Thymus (tissue), 11 donors: ENCODE measurements around the gene CES5A. TPM values are rescaled to one million over a fixed set of nuclear protein-coding genes. Genes with fewer than 3 reads are reported as not detected.
A peak's percentile ranks its signal among the peaks of the same experiment; 100 is the strongest.
"Not testable (repeated sequence)": the region's sequence is repeated elsewhere in the genome, so short reads cannot be mapped to it uniquely, and the experiment has no call there.

ENCODE experiments used
- DNase-seq, 9 donors: peaks; one replicate each; pipeline ENCODE4 v3.0.0-alpha.2; 2013; ENCODE audit warnings: low spot score in 9 of 9, low read depth in 6 of 9, missing footprints in 1 of 9
- H3K27ac ChIP-seq, 2 donors: one replicate each; pipeline ENCODE4 v1.5.1; 2013; ENCODE audit warnings: control low read depth in 1 of 2, low read depth in 1 of 2, low read length in 1 of 2, mild to moderate bottlenecking in 1 of 2, moderate library complexity in 1 of 2
- H3K27me3 ChIP-seq, 2 donors: one replicate each; pipeline ENCODE4 v1.5.1; 2013; ENCODE audit warnings: low read length in 1 of 2; ENCODE audit not compliant: control insufficient read depth in 2 of 2, insufficient read depth in 1 of 2
- H3K36me3 ChIP-seq, 2 donors: one replicate each; pipeline ENCODE4 v1.5.1; 2013; ENCODE audit warnings: low read length in 1 of 2, mild to moderate bottlenecking in 1 of 2, moderate library complexity in 1 of 2; ENCODE audit not compliant: control insufficient read depth in 2 of 2, insufficient read depth in 2 of 2
- H3K4me1 ChIP-seq, 2 donors: one replicate each; pipeline ENCODE4 v1.5.1; 2013; ENCODE audit warnings: low read length in 2 of 2; ENCODE audit not compliant: control insufficient read depth in 2 of 2, insufficient read depth in 2 of 2
- H3K4me3 ChIP-seq, 2 donors: one replicate each; pipeline ENCODE4 v1.5.1; 2013; ENCODE audit warnings: low read length in 2 of 2, control low read depth in 1 of 2, mild to moderate bottlenecking in 1 of 2
- H3K9me3 ChIP-seq, 2 donors: one replicate each; pipeline ENCODE4 v1.5.1; 2013; ENCODE audit warnings: low read length in 1 of 2, mild to moderate bottlenecking in 1 of 2; ENCODE audit not compliant: control insufficient read depth in 2 of 2, insufficient read depth in 1 of 2
- WGBS: extraction: QIAGEN DNeasy Blood & Tissue Kit; methylation state at CpG from one replicate; pipeline ENCODE4 v1.1.7; 2013; 5-methylcytosine and 5-hydroxymethylcytosine counted together
- polyA plus RNA-seq: library from polyadenylated mRNA; stranded (reverse); fragments of 200-250 nt; gene quantifications from one replicate; pipeline ENCODE4 v1.2.3, GENCODE V29; 2013
- total RNA-seq: library from RNA; stranded (reverse); fragments of 120-200 nt; gene quantifications from one replicate; pipeline ENCODE4 v1.2.4, GENCODE V29; 2013
- donor health status: healthy.

Gene CES5A
- total and polyA plus RNA-seq, 2 donors: 0.09 to 1.1 TPM

- H3K4me1 ChIP-seq, DNase-seq, H3K27me3 ChIP-seq, H3K4me3 ChIP-seq, H3K9me3 ChIP-seq, H3K27ac ChIP-seq, H3K36me3 ChIP-seq: not testable (repeated sequence)
- 91% methylated on average over 1 of the region's 1 CpG for WGBS
These were observed 17.5 kb downstream of the CES5A start for GRCh38 chr16:55857650-55858049.

- Histone ChIP-seq H3K27ac (no peak overlapping the region), H3K27me3 (no peaks in the 10 kb centered on the region), H3K4me3 (no peak overlapping the region), H3K9me3 (no peaks in the 10 kb centered on the region), H3K4me1 (no peaks in the 10 kb centered on the region), H3K36me3 (no peaks in the 10 kb centered on the region)
- 96% methylated on average over 3 of the region's 3 CpGs for WGBS
- DNase-seq: no peak
These were observed 18.2 kb downstream of the CES5A start for GRCh38 chr16:55856950-55857349.

DNA sequence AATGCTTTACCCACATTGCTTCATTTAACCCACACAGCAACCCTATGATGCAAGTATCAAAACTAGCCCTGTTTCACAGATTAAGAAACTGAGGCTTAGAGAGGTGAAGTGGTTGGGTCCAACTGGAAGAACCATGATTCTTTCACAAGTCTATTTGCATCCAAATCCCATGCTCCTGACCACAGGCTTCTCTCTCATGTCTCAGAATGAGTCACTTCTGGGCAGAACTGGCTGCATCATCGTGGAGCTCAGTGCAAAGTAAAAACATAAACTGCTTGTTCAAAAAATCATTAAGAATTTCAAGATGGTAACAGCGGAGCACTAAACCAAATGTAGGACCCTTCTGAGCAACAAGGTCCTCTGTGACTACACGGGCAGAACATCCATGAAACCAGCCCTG lies 22.1 kb downstream of the CES5A start:
- Histone ChIP-seq H3K4me3 (no peak overlapping the region), H3K36me3 (no peaks in the 10 kb centered on the region), H3K9me3 (no peaks in the 10 kb centered on the region), H3K4me1 (no peaks in the 10 kb centered on the region), H3K27me3 (no peaks in the 10 kb centered on the region), H3K27ac (no peak overlapping the region)
- DNase-seq: no peak
- WGBS: 92% methylated on average over 3 of the region's 3 CpGs

GRCh38 chr16:55849536-55849935 lies 25.6 kb downstream of the CES5A start:
- Histone ChIP-seq H3K4me1 (no peaks in the 10 kb centered on the region), H3K36me3 (no peaks in the 10 kb centered on the region), H3K27me3 (no peaks in the 10 kb centered on the region), H3K27ac (no peak overlapping the region), H3K9me3 (no peaks in the 10 kb centered on the region), H3K4me3 (no peak overlapping the region)
- WGBS: 85% methylated on average over 13 of the region's 13 CpGs
- no peak for DNase-seq

DNA sequence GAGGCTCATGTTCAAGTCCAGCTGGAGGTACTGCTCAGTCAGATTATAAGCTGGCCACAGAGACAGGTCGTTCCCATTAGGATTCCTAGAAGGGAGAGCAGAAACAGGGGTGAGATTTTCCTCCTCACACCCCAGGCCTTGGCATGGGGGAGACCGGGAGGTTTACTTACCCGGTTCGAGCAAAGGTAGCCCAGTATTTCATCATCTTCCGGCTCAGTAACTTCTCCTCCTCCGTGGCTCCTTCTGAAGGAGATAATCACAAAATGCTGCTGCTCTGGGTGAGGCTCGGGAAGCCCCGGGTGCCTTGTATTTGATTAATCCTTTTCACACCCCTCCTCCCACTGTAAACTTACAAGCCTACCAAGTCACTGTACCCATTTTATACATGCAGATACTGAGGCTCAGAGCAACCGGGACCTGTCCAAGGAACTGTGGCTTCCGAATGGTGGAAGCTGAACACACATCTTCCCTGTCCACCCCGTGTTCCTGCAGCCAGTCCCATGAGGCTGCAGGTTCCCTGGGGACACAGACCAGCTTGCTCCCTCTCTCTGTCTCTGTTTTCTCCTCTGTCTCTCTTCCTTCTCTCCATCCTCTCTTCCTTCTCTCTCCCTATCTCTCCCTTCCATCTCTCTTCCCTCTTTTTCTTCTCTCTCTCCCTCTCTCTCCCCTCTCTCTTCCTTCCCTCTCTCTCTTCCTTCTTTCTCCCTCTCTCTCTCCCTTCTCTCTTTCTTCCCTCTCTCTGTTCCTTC lies 28.4 kb downstream of the CES5A start:
- Histone ChIP-seq H3K27ac (no peak overlapping the region), H3K36me3 (no peaks in the 10 kb centered on the region), H3K9me3 (no peaks in the 10 kb centered on the region), H3K4me1 (no peaks in the 10 kb centered on the region), H3K4me3 (no peak overlapping the region), H3K27me3 (no peaks in the 10 kb centered on the region)
- no peak for DNase-seq
- 71% methylated on average over 11 of the region's 11 CpGs for WGBS

- no peak for DNase-seq
- no peaks in the 10 kb centered on the region for H3K9me3 ChIP-seq
- H3K4me3 ChIP-seq: no peak overlapping the region
- 48% methylated on average over 2 of the region's 2 CpGs for WGBS
- no peak overlapping the region for H3K27ac ChIP-seq
- H3K27me3 ChIP-seq: no peaks in the 10 kb centered on the region
- no peaks in the 10 kb centered on the region for H3K4me1 ChIP-seq
- H3K36me3 ChIP-seq: no peaks in the 10 kb centered on the region
These were observed 32.1 kb downstream of the CES5A start for GRCh38 chr16:55843105-55843395.

- H3K4me1 ChIP-seq: no peaks in the 10 kb centered on the region
- H3K36me3 ChIP-seq: no peaks in the 10 kb centered on the region
- WGBS: 52% methylated on average over 11 of the region's 11 CpGs
- H3K27ac ChIP-seq: no peak overlapping the region
- H3K4me3 ChIP-seq: no peak overlapping the region
- peak in 5 of 9 donors; percentile 7 to 43 (median 15) for DNase-seq
- H3K9me3 ChIP-seq: no peaks in the 10 kb centered on the region
- no peaks in the 10 kb centered on the region for H3K27me3 ChIP-seq
These were observed 32.6 kb downstream of the CES5A start for GRCh38 chr16:55842369-55843104.

DNA sequence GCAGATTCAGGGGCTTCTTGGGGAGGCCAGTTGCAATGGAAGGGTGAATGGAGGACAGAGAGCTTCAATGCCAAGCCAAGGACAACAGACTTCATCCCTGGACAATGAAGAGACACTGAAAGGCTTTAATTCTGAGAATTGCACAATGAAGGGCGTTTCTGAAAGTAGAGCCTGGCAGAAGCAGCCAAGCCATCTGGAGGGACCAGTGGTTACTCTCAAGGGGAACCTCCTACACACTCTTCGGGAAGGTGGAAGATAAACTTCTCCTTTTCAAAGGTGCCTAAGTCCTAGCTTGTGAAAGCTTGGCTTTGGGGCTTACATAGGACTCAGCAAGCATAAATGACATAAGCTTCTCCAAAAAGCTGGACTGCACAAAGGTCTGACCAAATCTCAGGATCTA lies 36.1 kb downstream of the CES5A start:
- H3K4me3 ChIP-seq: no peak overlapping the region
- H3K4me1 ChIP-seq: no peaks in the 10 kb centered on the region
- H3K27ac ChIP-seq: no peak overlapping the region
- 18% methylated on average over 2 of the region's 2 CpGs for WGBS
- H3K9me3 ChIP-seq: no peaks in the 10 kb centered on the region
- DNase-seq: no peak
- no peaks in the 10 kb centered on the region for H3K27me3 ChIP-seq
- H3K36me3 ChIP-seq: no peaks in the 10 kb centered on the region

DNA sequence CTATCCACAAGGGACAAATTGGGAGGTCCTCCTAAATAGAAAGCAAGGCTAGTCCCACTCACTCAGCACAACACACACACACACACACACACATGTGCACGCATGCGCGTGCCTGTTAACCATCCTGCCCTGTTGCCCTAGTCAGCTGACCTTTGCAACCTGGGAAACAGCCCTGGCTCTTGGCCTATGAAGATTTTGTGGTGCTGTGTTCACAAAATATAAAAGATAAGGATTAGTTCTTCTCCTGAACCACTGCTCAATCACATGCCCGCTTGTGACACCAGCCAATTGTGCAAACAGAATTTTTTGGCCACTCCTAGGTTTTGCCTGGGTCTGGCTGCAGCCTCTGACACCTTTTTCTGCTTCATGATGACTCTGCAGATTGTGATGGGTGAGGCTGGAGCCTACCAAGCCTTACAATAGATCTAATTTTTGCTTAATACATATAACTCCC lies 39.0 kb downstream of the CES5A start:
- Histone ChIP-seq H3K4me1 (no peaks in the 10 kb centered on the region), H3K27ac (no peak overlapping the region), H3K9me3 (no peaks in the 10 kb centered on the region), H3K36me3 (no peaks in the 10 kb centered on the region), H3K4me3 (no peak overlapping the region), H3K27me3 (peaks cover 0 to 7% of the 10 kb centered on the region in 2 donors)
- 95% methylated on average over 4 of the region's 4 CpGs for WGBS
- no peak for DNase-seq
